Dermis blood vessel endothelial cell (primary cell): ENCODE results near the gene SLC23A1. TPM values are rescaled to one million over a fixed set of nuclear protein-coding genes. Genes with fewer than 3 reads are reported as not detected.
A peak's percentile ranks its signal among the peaks of the same experiment; 100 is the strongest.

Experiments used
- DNase-seq: peaks from one replicate; pipeline ENCODE4 v3.0.0; 2010
- total RNA-seq: library from RNA; depleted of rRNA; stranded (reverse); fragments of >200 nt; gene quantifications from 2 replicates; pipeline ENCODE4 v1.2.3, GENCODE V29; 2014

The SLC23A1 gene
- total RNA-seq, 1 donor from 2014 or later: not detected

GRCh38 chr5:139406963-139407362 lies 23.9 kb upstream of the SLC23A1 start:
- no peak for DNase-seq

- DNase-seq: no peak
Observed at GRCh38 chr5:139404484-139404840, 21.4 kb upstream of the SLC23A1 start.

GRCh38 chr5:139403787-139404483 lies 20.8 kb upstream of the SLC23A1 start, which contains the start of gene SPATA24:
SPATA24 (minus strand) TSS chr5:139404089; CDS start chr5:139404060, 29 bp downstream.
- DNase-seq: peak; percentile 98

DNA sequence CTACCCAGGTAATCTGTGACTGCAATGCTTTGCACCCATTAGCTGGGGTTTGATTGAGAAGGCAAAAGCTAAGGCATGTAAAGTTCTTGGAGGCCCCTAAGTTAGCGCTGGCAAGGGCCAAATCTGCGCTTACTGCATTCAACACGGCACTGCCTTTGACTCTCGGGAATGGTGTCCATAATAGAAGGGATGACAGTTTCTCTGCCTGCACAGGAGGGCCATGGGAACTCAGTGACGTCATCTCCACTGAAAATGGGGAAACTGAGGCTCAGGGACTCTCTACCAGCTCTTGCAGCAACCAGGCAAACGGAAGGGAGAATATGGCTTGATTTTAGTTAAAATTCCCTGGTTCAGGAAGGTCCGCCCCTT lies 20.3 kb upstream of the SLC23A1 start:
- no peak for DNase-seq

DNA sequence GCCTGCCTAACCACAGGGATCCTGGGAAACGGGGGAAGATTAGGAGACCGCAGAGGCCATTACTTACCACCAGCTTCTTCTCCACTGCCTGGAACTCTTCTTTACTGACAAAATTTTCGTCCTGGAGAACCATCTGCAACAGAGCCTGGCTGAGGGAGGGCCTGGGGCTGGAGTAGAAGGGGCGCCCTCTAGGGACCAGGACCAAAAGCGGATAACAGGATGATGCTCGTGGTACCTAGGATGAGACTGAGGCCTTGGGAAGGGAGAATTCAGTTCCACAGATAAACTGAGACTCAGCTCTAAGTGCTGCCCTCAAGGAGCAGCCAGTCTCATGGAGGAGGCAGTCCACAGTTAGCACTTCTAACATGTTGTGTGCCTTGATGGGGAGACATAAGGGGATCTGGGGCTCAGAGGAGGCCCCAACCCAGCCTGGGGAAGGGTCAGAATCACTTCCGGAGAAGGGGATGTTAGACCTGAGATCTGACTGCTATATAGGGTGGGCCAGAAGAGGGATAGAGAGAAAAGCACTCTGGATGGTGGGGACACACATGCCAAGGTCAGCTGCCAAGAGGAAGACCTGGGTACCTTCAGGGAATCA lies 19.6 kb upstream of the SLC23A1 start:
- peak; percentile 59 for DNase-seq

DNA sequence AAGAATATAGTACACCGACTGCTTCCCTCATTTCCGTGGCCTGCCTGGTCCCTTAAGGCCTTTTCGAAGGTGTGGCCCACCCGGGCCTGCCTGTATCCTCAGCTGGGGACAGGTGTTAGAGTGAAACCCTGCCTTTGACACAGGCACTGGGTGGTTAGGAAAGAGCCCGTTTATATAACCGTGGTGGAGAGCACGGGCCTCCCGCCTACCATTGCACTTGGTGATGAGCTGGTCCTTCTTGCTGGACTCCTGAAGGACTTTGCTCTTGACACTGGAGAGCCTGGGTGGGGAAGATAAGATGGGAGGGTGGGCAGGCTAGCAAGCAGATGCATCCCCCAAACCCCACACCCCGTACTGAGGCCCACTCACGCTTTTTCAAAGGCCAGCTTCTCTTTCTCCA lies 18.4 kb upstream of the SLC23A1 start:
- DNase-seq: no peak

DNA sequence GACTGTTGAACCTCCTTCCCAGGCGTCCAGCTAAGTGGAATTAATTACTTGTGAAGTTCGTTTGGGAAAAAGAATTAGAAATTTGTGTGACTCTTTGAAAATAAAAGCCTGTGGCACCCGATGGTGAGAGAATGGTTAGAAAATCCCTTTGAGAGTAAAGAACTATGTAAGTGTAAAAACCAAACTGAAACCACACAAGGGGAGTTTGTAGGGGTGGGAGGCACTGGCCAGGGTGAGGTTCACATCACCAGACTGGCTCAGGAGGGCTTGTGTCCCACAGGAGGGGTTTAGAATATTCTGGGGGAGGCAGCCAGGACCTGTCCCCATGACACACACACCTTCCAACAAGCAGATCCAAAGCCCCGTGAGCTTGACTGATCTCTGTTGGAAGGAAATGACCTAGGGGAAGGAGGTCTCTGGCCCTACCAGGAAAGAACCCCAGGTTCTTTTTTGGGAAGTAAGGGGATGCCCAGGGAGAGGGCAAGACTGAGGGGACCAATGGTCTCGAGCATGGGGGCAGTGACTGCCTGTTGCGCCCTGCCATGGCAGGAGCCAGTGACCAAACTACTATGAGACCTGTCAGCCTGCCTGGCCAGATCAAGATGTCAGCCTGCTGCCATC lies 16.5 kb upstream of the SLC23A1 start:
- no peak for DNase-seq

- no peak for DNase-seq
Observed at GRCh38 chr5:139397921-139398320, 14.8 kb upstream of the SLC23A1 start.

GRCh38 chr5:139396691-139397090 lies 13.6 kb upstream of the SLC23A1 start:
- no peak for DNase-seq

- DNase-seq: peak; percentile 54
Observed at GRCh38 chr5:139395844-139396640, 12.9 kb upstream of the SLC23A1 start.

- DNase-seq: peak; percentile 29
Observed at GRCh38 chr5:139394654-139395566, 11.8 kb upstream of the SLC23A1 start, which contains the start of gene PROB1. PROB1 (minus strand) TSS chr5:139395104; CDS start chr5:139395081, 23 bp downstream.

- DNase-seq: peak; percentile 55
Observed at GRCh38 chr5:139394123-139394653, 11.1 kb upstream of the SLC23A1 start.

DNA sequence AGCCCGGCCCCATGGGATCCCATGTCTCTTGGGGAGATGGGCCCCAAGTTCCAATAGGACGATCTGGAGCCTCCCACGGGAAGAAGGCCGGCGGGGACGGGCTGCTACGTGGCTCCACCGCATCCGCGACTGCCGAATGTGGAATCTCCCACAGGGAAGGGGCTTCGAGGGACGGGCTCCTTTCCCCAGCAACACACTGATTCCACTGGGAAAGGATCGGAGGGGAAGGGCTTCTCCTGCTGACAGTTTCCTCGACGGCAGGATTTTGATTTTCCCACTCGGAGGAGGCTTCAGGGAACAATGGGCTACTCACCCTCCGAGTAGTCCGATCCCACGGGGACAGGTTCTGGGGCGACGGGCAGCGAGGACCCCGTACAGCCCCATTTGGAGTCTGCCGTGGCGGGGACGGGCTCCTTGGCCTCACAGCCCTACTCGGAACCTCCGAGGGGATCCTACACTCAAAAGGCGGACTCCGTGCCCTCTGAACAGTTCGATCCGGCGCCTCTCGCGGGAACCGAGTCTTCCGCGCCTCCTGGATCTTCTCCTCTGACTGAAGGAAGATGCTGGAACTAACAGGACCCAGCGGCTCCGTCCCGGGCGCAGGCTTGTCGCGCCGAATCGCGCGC lies 10.5 kb upstream of the SLC23A1 start:
- DNase-seq: no peak

- peak; percentile 73 for DNase-seq
Observed at GRCh38 chr5:139392678-139393496, 9.8 kb upstream of the SLC23A1 start.

GRCh38 chr5:139392324-139392677 lies 9.2 kb upstream of the SLC23A1 start:
- DNase-seq: no peak

DNA sequence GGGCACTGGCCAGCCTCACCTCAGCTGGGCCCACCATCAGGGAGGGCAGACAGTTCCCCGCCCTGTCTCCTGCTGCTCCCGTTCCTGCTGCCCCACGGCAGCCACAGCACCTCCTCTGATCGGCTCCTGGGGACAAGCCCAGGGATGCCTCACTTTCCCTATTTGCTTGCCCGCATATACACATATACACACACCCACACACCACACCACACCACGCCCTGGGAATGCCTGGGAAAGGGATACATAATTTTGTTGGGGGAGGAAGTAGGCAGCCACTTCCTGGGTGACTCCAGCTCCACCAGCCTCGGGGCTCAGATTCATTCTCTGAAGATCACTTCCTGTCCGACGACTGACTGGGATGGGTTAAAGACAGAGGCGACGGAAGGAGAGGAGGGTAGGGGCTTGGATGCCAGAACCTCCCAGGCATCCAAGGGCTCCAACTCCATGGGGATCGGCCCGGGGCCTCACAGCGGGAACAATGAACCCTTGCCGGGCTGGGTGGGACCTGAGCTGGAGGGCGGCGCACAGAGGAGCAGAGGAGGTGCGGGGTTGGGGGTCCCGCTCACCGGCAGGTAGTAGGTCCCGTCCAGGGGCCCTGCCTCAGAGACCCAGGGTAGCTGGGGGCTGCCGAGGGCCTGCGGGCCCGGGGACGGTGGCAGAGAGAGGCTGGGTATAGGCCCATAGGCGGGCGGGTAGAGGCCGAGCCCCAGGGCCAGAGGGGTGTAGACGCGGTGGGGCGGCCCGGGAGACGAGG lies 8.7 kb upstream of the SLC23A1 start:
- no peak for DNase-seq

DNA sequence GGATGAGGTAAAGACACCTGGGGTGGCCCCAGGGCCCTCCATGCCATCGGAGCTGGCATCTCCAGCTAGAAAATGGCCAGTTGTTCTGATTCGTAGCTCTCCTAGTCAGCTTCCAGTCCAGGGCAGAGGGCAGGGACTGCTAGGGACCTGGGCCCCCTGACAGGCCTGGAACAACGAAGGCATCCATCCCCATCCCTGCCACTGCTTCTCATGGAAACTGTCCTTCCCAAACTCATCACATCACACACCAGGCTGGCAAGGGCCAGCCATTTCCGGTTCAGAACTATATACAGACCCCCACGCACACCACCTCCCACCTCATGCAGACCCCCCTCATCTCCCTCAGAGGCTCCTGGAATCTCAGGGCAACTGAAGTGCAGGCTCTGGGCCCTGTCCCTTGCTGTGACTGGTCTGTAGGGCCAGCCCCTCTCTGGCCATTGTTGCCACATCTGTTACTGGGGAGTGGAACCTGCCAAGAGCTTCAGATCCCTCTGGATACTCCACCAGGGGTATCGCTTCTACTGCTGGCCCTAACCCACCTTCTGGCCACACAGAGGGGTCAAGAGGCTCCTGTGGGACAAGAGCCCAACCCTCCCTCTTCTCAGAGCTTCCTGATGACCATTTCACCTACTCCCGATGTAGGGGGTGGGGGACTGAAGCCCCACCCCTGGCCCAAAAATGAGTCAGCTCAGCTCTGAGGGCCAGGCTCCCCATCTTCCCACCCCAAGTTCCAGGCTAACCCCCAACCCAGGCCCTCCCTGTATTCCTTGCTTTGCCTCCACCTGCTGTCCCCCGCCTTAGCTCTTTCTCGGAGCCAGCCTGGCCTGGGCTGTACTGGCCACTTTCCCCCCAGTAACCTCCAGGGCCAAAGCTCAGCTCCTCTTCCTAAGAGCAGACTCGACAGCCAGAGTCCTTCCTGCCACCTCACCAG lies 7.8 kb upstream of the SLC23A1 start:
- no peak for DNase-seq
